ENCODE data around the gene SLC44A3.
A peak's percentile ranks its signal among the peaks of the same experiment; 100 is the strongest.

SLC44A3 gene

DNA sequence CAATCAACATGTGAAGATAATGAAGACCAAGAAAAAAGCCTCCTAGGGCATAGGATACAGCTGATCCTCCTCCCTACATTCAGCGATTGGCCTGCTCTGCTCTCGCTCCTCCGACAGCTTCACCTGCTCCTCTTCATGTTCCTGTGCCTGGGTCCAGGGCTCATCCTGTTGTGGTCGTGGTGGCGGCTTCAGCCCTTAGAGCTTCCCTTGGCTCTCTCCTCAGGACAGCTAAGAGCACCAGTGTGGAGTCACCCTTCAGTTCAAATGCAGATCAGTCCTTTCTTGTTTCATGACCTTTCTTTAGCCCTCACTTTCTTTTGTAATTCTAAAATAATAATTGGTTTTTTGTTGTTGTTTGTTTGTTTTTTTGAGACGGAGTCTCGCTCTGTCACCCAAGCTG is 88.0 kb downstream of the SLC44A3 start:
- DNase-seq (ENCODE audit: low read depth), result no peak

DNA sequence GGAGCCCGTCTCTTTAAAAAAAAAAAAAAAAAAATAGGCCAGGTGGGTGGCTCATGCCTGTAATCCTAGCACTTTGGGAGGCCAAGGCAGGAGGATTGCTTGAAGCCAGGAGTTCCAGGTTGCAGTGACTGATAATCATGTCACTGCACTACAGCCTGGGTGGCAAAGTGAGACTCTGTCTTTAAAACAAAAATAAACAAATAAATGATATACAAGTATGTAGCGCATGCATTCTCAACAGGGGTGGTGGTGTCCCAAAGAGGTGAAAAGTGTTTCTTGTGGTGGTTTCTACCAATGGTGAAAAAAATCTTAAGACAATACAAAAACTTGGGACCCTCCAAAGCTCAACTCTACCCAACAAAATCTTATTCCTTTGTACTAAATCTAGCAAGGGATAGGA is 88.8 kb downstream of the SLC44A3 start:
- DNase-seq (ENCODE audit: low read depth), result no peak

DNA sequence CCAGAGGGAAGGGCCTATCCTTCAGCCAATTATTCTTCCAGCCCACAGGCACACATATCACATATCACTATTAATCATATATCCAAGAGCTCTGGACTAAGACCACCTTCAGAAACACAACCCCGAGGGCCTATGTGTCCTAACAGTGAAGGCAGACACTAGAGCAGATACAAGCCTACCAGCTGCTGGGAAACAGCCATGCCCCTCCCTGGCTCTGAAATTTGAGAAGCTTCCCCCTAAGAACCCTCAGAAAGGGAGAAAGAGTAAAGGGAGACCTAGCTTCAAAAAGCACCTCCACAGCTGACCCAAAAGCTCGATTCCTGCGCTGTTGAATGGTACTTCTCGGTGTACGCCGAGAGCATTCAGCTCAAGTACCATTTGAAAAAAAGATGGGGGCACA is 89.3 kb downstream of the SLC44A3 start:
- DNase-seq (ENCODE audit: low read depth), result no peak

DNA sequence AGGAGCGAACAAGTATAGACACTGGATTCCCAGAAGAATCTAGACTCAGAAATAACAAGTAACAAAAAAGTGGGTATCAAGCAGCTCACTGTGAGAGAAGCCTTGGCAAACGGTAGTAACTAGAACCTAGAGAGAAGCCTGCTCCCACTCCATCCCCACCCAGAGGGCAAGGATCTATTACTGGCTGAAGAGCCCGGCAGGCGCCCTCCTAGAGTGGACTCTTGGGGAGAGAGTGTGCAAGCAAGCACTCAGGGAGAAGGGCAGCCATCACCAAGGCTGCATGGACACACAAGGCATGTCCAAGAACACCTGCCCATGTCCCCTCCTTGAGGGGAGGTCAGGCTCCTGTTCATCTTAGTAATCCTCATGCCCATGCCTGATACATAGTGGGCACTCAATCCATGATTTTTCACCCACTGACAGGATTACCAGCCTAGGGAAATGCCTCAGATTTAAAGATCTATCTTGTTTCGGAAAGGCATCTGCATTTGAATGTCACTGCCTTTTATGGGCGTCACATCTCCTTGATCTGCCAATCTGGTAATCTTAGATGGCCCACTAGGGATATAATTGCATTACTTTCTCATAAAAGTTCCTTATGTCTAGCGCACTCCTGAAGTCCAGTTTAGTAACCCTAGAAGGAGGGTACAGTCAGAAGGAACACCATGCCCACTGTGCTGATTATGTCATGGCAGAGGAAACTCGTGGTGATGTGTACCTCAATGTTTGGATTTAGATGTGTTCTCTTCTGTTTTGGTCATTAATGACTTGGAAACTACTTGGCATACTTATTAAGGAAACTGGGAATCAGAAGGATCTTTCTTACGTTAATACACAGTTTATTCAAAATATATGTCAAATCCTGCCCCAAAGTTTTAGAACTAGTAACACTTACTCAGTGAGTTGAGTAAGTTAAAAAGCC is 92.4 kb downstream of the SLC44A3 start:
- DNase-seq (ENCODE audit: low read depth), result no peak

DNA sequence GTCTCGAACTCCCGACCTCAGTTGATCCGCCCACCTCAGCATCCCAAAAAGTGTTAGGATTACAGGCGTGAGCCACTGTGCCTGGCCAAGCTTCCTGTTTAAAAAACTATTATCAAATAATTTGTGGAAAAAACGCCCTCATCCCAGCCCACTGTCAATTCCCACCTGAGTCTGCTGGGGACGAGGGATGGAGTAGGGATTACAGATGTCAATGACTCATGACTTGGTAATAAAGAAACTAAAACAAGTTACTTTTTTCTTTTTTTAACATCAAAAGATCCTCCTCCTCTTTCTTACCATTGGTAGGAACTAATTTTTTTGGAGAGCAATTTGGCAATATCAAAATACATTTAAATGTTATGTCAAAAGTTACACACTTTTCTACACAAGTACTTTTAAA is 97.1 kb downstream of the SLC44A3 start:
- DNase-seq (ENCODE audit: low read depth), result no peak

DNA sequence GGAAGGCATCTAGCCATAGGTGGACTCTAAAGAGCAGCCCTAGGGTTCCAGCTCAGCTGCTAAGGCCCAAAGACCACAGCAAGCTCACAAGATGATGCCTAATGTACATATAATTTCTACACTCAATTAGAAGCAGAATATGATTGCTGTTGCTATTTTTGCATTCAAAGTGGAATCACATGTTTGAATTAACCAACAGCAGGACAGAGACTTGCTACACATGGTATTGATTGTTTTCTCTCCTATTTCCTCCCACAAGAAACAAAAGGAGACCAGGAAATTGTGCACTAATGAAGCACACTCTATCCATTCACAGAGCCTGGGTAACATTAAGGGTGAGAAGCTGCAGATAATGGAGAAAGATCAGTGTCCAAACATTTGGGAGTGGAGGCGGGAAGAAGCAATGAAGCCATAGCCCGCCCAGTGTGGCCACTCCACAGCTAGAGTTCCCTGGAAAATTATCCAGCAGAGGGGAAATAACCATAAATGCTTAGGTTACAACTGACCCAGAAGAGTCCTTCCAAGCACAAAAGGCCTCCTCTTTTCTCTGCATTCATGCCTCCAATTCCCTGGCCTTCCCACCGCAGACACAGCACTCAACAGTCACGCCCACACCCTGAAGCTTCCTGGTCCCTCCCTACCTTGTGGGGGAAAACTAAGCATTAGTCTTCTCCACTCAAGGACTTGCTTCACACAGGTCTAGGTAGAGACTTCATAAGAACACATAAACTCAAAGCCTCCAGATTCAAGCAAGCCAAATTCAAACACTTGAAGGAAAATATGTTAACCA is 99.3 kb downstream of the SLC44A3 start:
- no peak for DNase-seq (ENCODE audit: low read depth)

DNA sequence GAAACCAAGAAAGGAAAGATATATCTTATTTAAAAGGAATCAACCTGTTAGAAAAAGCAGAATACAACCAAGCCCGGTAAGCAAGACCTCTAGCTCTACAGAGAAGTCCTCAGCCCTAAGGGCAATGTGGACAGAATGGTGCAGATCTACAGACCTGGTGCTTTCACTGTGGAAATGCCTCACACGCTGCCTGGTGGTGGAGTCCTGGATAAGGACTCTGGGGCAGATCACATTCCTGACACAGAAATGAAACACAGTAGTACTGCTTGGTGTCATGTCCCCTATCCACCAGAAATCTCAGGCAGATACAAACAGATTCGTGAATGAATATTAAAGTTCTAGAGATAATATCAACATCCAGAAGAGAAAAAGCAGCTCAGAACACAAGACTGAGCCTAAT is 99.9 kb downstream of the SLC44A3 start:
- DNase-seq (ENCODE audit: low read depth), result no peak

DNA sequence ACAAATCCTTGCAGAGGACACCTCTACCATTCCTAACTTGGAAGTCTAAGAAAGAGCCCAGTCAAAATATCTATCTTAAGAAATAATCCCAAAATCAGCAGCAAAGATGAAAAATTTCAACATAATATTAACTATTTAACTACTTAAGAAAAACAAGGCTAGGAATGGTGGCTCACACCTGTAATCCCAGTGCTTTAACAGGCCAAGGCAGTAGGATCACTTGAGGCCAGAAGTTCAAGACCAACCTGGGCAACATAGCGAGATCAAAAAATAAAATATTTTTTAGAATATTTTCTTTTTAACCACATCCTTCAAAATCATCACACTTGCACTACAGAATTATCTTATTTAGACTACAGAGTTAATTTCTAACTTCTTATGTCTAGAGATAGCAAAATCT is 101.8 kb downstream of the SLC44A3 start:
- no peak for DNase-seq (ENCODE audit: low read depth)

DNA sequence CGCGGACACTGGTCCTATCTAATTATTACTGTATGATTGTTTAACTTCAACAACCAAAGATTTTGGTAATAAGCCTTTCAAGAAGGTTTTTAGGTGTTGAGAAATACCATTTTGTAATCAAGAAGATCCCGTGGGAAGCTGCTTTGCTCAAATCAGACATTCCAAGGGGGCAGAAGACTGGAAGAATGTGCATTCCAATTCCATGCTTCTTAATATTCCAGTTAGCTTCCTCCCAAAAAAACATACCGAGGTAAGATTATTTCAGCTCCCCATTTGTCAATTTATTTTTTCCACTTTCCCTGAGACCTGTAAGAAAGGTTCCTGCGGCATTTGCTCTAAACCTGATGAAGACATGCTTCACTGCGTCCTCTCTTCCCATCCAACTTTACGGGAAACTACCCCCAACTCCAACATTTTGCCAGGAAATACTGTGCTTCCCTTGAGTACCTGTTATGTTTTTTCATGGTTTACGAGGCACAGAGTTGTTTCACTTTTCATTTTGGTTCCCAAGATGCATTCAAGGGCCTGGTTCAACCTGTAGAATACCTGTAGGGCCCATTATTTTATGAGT is 102.7 kb downstream of the SLC44A3 start:
- no peak for DNase-seq (ENCODE audit: low read depth)

DNA sequence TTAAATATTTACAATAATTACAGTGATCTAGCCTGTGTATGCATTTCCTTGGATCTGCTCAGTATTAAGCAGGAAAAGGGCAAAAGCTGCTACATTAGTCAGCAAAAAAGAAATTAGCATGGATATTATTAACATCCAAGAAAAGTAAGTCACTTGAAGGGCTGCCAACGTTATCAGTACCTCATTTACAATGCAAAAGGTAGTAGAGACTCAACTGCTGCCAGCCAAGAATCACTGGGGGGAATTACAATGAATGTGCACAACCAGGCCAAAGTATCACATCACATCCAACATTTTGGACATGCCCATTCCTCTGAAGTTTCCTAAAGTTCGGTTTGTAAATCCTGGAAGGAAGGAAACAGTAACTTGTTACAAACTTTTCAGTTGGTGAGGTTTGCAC is 104.8 kb downstream of the SLC44A3 start:
- no peak for DNase-seq (ENCODE audit: low read depth)

DNA sequence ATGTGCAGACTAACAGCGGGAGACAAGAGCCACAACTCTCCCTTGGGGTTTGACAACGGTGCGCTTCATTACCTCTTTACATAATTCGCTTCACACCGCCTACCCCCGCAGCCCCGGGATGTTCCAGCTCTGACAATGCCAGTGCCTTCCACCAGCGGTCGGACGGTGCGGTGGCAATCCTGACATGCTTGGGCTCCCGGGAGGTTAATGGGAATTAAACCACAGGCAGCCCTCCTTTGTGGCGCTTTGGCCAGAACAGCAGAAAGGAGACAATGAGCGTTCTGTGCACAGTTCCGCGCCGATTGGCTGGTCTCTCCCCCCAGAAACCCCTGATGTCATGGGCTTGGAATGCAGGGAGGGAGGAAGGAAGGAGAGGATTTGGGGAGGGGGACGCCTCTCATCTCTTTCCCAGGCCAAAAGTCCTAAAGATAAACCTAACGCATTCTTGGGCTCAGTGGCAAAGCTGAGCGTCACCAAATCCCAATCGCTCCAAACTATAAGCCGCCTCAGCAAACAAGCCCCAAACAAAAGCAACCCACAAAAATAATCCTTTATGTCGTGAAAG is 105.5 kb downstream of the SLC44A3 start:
- no peak for DNase-seq (ENCODE audit: low read depth)

DNA sequence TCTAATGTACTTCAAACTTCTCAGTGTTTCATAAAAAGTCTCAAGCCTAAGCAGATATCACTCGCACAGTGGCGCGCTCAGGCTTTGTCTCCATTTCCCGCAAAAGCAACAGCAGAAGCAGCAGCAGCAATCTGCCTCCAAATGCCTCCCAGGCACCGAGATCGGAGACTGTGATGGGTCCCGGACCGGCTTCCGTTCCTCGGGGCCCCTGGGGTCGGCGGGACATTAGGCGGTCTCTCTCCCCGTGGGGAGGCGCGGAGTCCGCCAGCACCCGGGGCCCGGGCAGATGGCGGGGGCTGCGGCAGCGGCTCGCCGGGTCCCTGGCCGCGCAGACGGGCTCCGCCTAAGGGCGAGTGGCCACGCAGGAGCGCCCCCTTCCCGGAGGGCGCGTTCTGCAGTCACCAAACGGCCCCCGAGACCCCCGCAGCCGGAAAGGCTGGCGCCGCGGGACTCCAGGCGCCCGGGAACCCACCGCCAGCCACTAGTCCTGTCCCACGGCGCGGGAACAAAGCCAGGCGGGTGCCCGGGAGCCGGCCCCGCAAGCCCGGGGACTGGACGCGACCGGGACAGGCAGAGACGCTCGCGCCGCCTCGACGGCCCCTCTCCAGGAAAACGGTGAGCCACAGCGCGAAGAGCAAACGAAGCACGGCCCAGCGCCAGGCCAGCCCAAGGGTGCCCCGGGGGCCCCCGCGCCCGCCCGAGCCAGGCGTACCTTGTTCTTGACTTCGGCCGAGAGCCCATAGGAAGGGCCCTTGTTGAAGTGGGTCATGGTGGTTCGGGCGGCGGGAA is 106.2 kb downstream of the SLC44A3 start:
- no peak for DNase-seq (ENCODE audit: low read depth)

DNA sequence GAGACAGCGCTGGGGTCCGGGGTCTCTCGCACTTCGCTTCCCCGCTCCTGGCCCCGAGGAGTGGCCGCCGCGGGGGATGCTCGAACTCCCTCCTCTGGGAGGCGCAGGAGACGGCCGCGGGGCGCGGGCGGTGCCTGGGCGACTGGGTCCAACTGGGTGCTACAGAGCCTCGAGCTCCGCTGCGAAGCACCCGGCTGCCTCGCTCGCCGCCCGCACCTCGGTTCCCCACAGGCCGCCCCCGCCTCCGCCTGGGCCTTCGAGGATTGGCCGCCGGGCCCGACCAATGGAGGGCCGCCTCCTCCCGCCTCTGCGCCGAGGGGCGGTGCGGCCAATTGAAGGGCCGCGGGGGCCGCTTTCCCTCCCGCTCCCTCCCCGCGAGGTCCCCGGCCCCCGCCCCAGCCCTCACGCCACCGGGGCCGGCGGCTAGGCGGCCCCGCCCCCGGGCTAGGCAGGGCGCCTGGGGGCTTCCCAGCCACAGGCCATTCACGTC is 106.8 kb downstream of the SLC44A3 start, which contains the start of gene CNN3:
Gene CNN3 (minus strand): TSS at position 196 of the 490 bp plus-strand sequence. CDS start 216 bp downstream, outside the sequence.
- DNase-seq (ENCODE audit: low read depth), result peak; percentile 37

DNA sequence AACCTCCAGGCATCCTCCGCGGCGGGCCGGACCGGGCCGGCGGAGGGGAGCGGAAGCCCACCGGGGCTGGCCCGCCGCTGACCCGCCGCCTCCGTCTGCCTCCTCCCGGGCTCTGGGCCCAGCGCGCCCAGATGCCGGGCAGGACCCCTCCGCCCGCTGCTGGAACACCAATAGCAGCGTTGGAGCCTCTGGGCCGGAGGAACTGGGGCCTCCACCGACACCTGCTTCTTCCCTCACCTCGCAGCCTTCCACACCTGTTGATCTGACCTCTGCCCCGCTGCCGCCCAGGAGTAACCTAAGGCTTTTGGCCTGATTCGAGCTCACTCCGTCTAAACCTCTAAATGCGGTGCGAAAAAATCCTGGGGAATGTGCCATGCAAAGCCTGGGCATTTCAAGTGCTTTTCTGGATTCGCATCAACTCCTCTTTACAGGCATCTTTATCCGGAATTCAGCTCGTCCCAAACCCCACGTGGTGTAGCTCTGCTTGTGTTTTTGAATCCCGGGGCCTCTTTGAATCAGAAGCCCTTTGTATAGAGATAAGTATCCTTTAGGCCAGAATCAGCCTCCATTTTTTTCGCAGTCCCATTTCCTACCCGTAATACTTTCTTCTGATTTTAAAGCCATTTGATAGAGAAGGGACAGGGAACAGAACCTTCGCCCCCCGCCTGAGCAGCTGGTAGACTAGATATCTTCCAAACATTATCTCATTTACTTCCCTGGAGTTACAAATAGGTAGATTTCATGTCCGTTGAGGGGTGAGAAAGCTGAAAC is 107.4 kb downstream of the SLC44A3 start:
- no peak for DNase-seq (ENCODE audit: low read depth)

DNA sequence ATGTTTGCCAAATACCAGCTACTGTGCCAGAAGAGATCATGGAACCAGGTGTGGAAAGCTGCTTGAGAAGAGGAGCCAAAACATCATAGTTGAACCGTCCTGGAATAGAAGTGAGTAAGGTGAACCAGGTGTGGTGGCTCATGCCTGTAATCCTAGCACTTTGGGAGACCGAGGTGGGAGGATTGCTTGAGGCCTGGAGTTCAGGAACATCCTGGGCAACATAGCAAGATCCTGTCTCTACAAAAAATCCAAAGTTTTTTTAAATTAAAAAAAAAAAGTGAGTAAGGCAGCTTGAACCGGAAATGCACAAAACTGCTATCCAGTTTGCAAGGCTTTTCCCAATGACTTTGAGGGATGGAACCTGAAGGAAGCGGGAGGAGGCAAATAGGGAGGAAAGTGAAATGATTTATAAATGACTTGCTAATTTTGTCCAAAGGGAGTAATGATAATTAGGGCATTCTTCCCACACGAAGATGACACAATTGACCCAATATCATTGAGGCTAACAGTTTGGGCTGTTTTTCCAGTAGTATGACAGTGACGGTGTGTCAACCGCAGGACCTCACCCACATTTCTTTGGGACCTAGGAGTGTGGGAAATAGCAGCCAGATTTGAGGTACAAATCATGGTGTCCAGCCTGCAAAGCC is 108.3 kb downstream of the SLC44A3 start:
- no peak for DNase-seq (ENCODE audit: low read depth)

DNA sequence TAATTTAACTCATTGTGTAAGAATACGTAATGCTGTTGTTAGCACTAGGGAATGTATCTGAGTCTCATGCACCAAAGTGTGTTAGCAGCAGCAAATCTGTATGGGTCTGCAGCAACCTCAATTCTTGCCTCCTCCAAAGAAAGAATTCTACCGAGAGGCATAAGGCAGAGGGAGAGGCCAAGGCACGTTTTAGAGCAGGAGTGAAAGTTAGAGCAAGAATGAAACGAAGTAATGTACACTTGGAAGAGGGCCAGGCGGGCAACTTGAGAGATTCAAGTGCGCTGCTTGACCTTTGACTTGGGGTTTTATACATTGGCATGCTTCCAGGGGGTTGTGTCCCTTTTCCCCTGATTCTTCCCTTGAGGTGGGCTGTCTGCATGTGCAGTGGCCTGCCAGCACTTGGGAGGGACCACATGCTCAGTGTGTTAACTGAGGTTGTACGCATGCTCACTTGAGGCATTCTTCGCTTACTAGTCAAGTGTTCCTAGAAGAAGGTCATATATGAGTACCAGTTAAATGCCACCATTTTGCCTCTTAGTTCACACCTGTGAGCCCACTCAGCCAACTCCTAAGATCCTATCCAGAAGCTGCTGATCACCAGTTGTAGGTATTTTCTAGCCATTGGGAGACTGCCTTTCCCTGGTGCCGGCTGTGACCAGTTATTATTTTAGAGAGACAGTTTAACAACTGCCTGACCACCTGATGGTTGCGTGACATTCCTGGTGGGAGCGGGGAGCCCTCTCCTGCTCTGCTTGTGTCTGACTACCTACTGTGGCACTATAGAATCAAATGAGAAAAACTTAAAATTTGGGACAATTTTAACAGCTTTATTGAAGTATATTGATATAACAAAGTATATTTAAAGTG is 109.4 kb downstream of the SLC44A3 start:
- DNase-seq (ENCODE audit: low read depth), result no peak

DNA sequence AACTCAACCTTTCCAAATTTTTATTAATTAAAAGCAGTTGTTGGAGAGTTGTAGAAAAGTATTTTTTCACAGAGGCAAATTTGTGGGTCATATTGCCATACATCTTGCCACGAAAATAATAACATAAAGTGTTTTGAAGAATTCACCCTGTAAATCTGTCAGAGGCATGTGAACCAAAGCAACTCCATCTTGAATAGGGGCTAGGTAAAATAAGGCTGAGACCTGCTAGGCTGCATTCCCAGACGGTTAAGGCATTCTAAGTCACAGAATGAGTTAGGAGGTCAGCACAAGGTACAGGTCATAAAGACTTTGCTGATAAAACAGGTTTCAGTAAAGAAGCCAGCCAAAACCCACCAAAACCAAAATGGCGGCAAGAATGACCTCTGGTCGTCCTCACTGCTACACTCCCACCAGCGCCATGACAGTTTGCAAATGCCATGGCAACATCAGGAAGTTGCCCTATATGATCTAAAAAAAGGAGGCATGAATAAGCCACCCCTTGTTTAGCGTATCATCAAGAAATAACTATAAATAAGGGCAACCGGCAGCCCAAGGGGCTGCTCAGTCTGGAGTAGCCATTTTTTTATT is 111.2 kb downstream of the SLC44A3 start:
- DNase-seq (ENCODE audit: low read depth), result no peak

DNA sequence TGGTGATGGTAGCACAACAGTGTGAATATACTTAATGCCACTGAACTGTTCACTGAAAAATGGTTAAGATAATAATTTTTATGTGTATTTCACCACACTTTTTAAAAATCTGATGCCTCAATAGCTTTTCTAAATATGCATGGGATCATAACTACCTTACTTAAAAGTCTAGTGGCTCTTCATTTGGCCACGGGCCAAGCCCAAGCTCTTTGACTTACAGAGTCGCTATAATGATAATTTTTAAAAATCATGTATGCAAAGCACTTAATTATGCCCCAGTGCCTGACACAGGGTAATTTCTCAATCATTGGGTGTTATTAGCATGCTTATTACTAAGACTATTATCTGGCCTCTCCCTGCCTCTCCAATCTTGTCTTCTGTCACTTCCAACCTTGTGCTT is 114.4 kb downstream of the SLC44A3 start:
- no peak for DNase-seq (ENCODE audit: low read depth)

DNA sequence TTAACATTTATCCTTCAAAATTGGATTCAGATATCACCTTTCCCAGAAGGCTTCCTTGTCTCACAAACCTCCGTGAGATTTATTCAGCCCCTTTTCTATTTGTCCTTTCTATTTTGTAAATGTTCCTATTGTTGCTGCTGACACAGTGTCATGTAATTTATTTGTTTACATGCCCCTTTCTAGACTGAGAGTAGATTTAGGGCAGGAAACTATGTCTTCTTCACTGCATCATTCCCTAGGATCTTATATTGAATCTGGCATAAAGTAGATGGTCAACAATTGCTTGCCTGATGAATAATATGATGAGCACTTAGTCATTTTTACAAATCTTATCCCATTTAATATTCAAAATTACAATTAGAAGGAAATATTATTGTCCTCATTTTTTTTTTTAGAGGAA is 114.9 kb downstream of the SLC44A3 start:
- DNase-seq (ENCODE audit: low read depth), result no peak
